Kidney (tissue), 14 donors: Measurements from ENCODE around the gene ZNF41. TPM values are rescaled to one million over a fixed set of nuclear protein-coding genes. Genes with fewer than 3 reads are reported as not detected.

ENCODE experiments used
- DNase-seq, 5 donors: peaks; one replicate each; pipeline ENCODE4 v3.0.0-alpha.2; 2013 to 2020
- FAIRE-seq: peaks from 2 replicates; lab custom pipeline; 2012; peaks lifted over from hg19 to GRCh38; lab: Jason Lieb, UNC
- H3K27ac ChIP-seq, 2 donors: one replicate each; pipeline ENCODE4 v1.7.0; 2013; ENCODE audit warnings: low read depth in 2 of 2, low read length in 2 of 2, inconsistent platforms in 1 of 2
- H3K27me3 ChIP-seq: one replicate; pipeline ENCODE4 v1.7.1; 2013; ENCODE audit warnings: low read length, inconsistent platforms; ENCODE audit not compliant: control insufficient read depth, insufficient read depth
- H3K36me3 ChIP-seq, 3 donors: one replicate each; pipeline versions ENCODE4 v1.7.0 to v1.7.1; 2013; ENCODE audit warnings: low read length in 3 of 3, control low read depth in 1 of 3, inconsistent platforms in 1 of 3; ENCODE audit not compliant: insufficient read depth in 3 of 3, control insufficient read depth in 2 of 3
- H3K4me1 ChIP-seq, 3 donors: one replicate each; pipeline versions ENCODE4 v1.7.0 to v1.7.1; 2013; ENCODE audit warnings: low read length in 3 of 3, inconsistent platforms in 1 of 3, low read depth in 1 of 3; ENCODE audit not compliant: control insufficient read depth in 2 of 3, insufficient read depth in 2 of 3
- H3K4me3 ChIP-seq, 3 donors: one replicate each; pipeline versions ENCODE4 v1.7.0 to v1.8.1; 2013; ENCODE audit warnings: low read length in 3 of 3, control low read depth in 1 of 3, inconsistent platforms in 1 of 3
- H3K9ac ChIP-seq, 3 donors: one replicate each; pipeline versions ENCODE4 v1.7.0 to v1.7.1; 2013; ENCODE audit warnings: low read length in 3 of 3, control low read depth in 1 of 3, inconsistent platforms in 1 of 3
- H3K9me3 ChIP-seq, 3 donors: one replicate each; pipeline versions ENCODE4 v1.7.0 to v1.7.1; 2013; ENCODE audit warnings: low read length in 3 of 3, control low read depth in 1 of 3, inconsistent platforms in 1 of 3; ENCODE audit not compliant: control insufficient read depth in 2 of 3, insufficient read depth in 1 of 3
- CTCF ChIP-seq: IDR thresholded peaks from 3 replicates; pipeline ENCODE4 v1.5.1; 2012; ENCODE audit warnings: mild to moderate bottlenecking, moderate library complexity, borderline replicate concordance; ENCODE audit not compliant: insufficient read depth; ENCODE audit errors: extremely low read depth
- intact Hi-C: fragments of 100-400 bp; cut with DNase I; formaldehyde crosslinking; loops from one replicate; pipeline ENCODE4 v1.11.1; 2022
- polyA plus RNA-seq: library from polyadenylated mRNA; stranded (reverse); fragments of 350-450 nt; fragmentation: Illumina TruSeq; extraction: RNeasy Lipid Tissue Mini Kit (QIAGEN cat#74804); gene quantifications from one replicate; pipeline ENCODE4 v1.2.3, GENCODE V29; 2014; ENCODE audit warnings: low read depth, low replicate concordance; ENCODE audit not compliant: insufficient read depth
- total RNA-seq: library from RNA; stranded (reverse); fragmentation: NEBNext Ultra II Directional; extraction: Animal tissue kit (Norgen Biotek cat#: 25700); gene quantifications from one replicate; pipeline ENCODE4 v1.2.1, GENCODE V29; 2021
- donor health status: control.
- donor health status: control.
- donor health status: control.
- donor health status: control.
- donor health status: control.
- donor health status: DM: yes; HTN: yes; CAD: no.
- donor health status: Normal renal cell carcinoma (clear cell type).

Gene ZNF41
- total and polyA plus RNA-seq, 2 donors from 2014 or later: 2.5 to 12.7 TPM

GRCh38 chrX:47484885-47485284, 1.9 kb upstream of the ZNF41 start:
- H3K4me3 ChIP-seq: no peak overlapping the region
- no peak overlapping the region for H3K27ac ChIP-seq
- H3K4me1 ChIP-seq: peaks cover 0 to 3% (median 3%) of the 10 kb centered on the region in 3 donors
- no peak for FAIRE-seq
- no peak overlapping the region for H3K9ac ChIP-seq
- intact Hi-C loops: no loop called here
- DNase-seq: peak in 1 of 5 donors; percentile 1
- H3K9me3 ChIP-seq: no peaks in the 10 kb centered on the region
- H3K27me3 ChIP-seq: no peaks in the 10 kb centered on the region
- H3K36me3 ChIP-seq: no peaks in the 10 kb centered on the region
- TF ChIP-seq CTCF: no peak

- DNase-seq (peak in 4 of 5 donors; percentile 34 to 75 (median 60)), FAIRE-seq (no peak)
- H3K9me3 ChIP-seq: no peaks in the 10 kb centered on the region
- intact Hi-C loops: no loop called here
- no peak for TF ChIP-seq CTCF
- H3K9ac ChIP-seq: peak overlapping the region; percentile 78 to 83 (median 79)
- H3K36me3 ChIP-seq: no peaks in the 10 kb centered on the region
- H3K4me1 ChIP-seq: peaks cover 0 to 3% (median 3%) of the 10 kb centered on the region in 3 donors
- H3K27me3 ChIP-seq: no peaks in the 10 kb centered on the region
- H3K27ac ChIP-seq: peak overlapping the region; percentile 82 to 93
- peak overlapping the region; percentile 65 to 83 (median 80) for H3K4me3 ChIP-seq
Observed at GRCh38 chrX:47483306-47484268, 565 bp upstream of the ZNF41 start.

- H3K9me3 ChIP-seq: no peaks in the 10 kb centered on the region
- H3K9ac ChIP-seq: peak overlapping the region in 2 of 3 donors; percentile 68 to 83
- no peak for DNase-seq
- no peaks in the 10 kb centered on the region for H3K27me3 ChIP-seq
- H3K4me3 ChIP-seq: peak overlapping the region; percentile 83 to 88 (median 83)
- H3K36me3 ChIP-seq: no peaks in the 10 kb centered on the region
- peaks cover 0 to 3% (median 3%) of the 10 kb centered on the region in 3 donors for H3K4me1 ChIP-seq
- peak overlapping the region; percentile 82 to 93 for H3K27ac ChIP-seq
- TF ChIP-seq CTCF: no peak
- intact Hi-C loops: no loop called here
- no peak for FAIRE-seq
Observed at GRCh38 chrX:47482065-47482511, 934 bp downstream of the ZNF41 start.
